Measurements from ENCODE around the gene UXS1. TPM values are rescaled to one million over a fixed set of nuclear protein-coding genes. Genes with fewer than 3 reads are reported as not detected.

The UXS1 gene
- polyA plus RNA-seq, 4 donors: 5.1 to 45.4 (median 10.9) TPM

- FAIRE-seq (no peak), DNase-seq (no peak)
- WGBS, 3 donors: 89 to 90% (median 90%) methylated on average over 6 of the region's 6 CpGs
- Histone ChIP-seq H3K27ac (ENCODE audit: low read depth in 1 of 3, low read length in 2 of 3) (no peak overlapping the region), H3K4me3 (ENCODE audit: low read depth in 1 of 3, low read length in 3 of 3) (no peak overlapping the region), H3K36me3 (ENCODE audit: control insufficient read depth in 3 of 3, insufficient read depth in 2 of 3, low read depth in 1 of 3, low read length in 3 of 3) (no peaks in the 10 kb centered on the region), H3K4me1 (ENCODE audit: control insufficient read depth in 3 of 3, insufficient read depth in 2 of 3, low read depth in 1 of 3, low read length in 2 of 3) (no peaks in the 10 kb centered on the region), H3K9me3 (ENCODE audit: control insufficient read depth in 2 of 2, insufficient read depth in 1 of 2, low read depth in 1 of 2, low read length in 1 of 2) (no peaks in the 10 kb centered on the region), H3K27me3 (ENCODE audit: control insufficient read depth in 3 of 3, insufficient read depth in 3 of 3, low read length in 3 of 3) (no peaks in the 10 kb centered on the region)
Measured at GRCh38 chr2:106053581-106053980, 140.5 kb downstream of the UXS1 start.

GRCh38 chr2:106053116-106053515 lies 141.0 kb downstream of the UXS1 start:
- Histone ChIP-seq H3K36me3 (ENCODE audit: control insufficient read depth in 3 of 3, insufficient read depth in 2 of 3, low read depth in 1 of 3, low read length in 3 of 3) (no peaks in the 10 kb centered on the region), H3K4me1 (ENCODE audit: control insufficient read depth in 3 of 3, insufficient read depth in 2 of 3, low read depth in 1 of 3, low read length in 2 of 3) (no peaks in the 10 kb centered on the region), H3K27me3 (ENCODE audit: control insufficient read depth in 3 of 3, insufficient read depth in 3 of 3, low read length in 3 of 3) (no peaks in the 10 kb centered on the region), H3K27ac (ENCODE audit: low read depth in 1 of 3, low read length in 2 of 3) (no peak overlapping the region), H3K4me3 (ENCODE audit: low read depth in 1 of 3, low read length in 3 of 3) (no peak overlapping the region), H3K9me3 (ENCODE audit: control insufficient read depth in 2 of 2, insufficient read depth in 1 of 2, low read depth in 1 of 2, low read length in 1 of 2) (no peaks in the 10 kb centered on the region)
- FAIRE-seq: no peak
- WGBS, 3 donors: 65 to 82% (median 68%) methylated on average over 2 of the region's 2 CpGs
- DNase-seq: no peak

DNA sequence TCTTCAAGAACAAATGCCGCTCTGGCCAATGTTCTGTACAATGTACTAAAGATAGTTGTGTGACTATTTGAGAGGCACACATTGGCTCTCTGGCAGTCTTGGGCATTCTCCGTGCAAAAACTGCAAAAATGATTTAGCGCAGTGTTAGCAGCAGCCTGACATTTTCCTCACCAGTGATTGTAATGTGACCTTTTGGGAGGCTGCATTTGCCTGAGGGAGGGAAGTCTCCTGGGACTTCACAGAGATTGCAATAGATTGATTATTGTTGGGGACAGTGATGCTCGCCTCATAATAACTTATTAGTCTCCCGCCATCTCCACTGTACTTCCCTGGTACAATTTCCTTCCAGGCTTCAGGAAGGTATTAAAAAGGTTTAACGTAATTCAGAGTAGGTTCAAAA lies 149.2 kb downstream of the UXS1 start:
- WGBS, 3 donors: 75 to 86% (median 82%) methylated on average over 6 of the region's 6 CpGs
- H3K4me1 ChIP-seq (ENCODE audit: control insufficient read depth in 3 of 3, insufficient read depth in 2 of 3, low read depth in 1 of 3, low read length in 2 of 3): no peaks in the 10 kb centered on the region
- H3K4me3 ChIP-seq (ENCODE audit: low read depth in 1 of 3, low read length in 3 of 3): no peak overlapping the region
- DNase-seq (no peak), FAIRE-seq (no peak)
- H3K36me3 ChIP-seq (ENCODE audit: control insufficient read depth in 3 of 3, insufficient read depth in 2 of 3, low read depth in 1 of 3, low read length in 3 of 3): no peaks in the 10 kb centered on the region
- no peaks in the 10 kb centered on the region for H3K9me3 ChIP-seq (ENCODE audit: control insufficient read depth in 2 of 2, insufficient read depth in 1 of 2, low read depth in 1 of 2, low read length in 1 of 2)
- H3K27ac ChIP-seq (ENCODE audit: low read depth in 1 of 3, low read length in 2 of 3): no peak overlapping the region
- no peaks in the 10 kb centered on the region for H3K27me3 ChIP-seq (ENCODE audit: control insufficient read depth in 3 of 3, insufficient read depth in 3 of 3, low read length in 3 of 3)

- DNase-seq (no peak), FAIRE-seq (no peak)
- H3K4me3 ChIP-seq (ENCODE audit: low read depth in 1 of 3, low read length in 3 of 3): no peak overlapping the region
- no peaks in the 10 kb centered on the region for H3K4me1 ChIP-seq (ENCODE audit: control insufficient read depth in 3 of 3, insufficient read depth in 2 of 3, low read depth in 1 of 3, low read length in 2 of 3)
- no peak overlapping the region for H3K27ac ChIP-seq (ENCODE audit: low read depth in 1 of 3, low read length in 2 of 3)
- 66 to 70% (median 69%) methylated on average over 4 of the region's 4 CpGs for WGBS, 3 donors
- H3K9me3 ChIP-seq (ENCODE audit: control insufficient read depth in 2 of 2, insufficient read depth in 1 of 2, low read depth in 1 of 2, low read length in 1 of 2): no peaks in the 10 kb centered on the region
- no peaks in the 10 kb centered on the region for H3K36me3 ChIP-seq (ENCODE audit: control insufficient read depth in 3 of 3, insufficient read depth in 2 of 3, low read depth in 1 of 3, low read length in 3 of 3)
- no peaks in the 10 kb centered on the region for H3K27me3 ChIP-seq (ENCODE audit: control insufficient read depth in 3 of 3, insufficient read depth in 3 of 3, low read length in 3 of 3)
Measured at GRCh38 chr2:106044021-106044420, 150.1 kb downstream of the UXS1 start.

All from small intestine (tissue), 7 donors.